Activated CD4-positive, alpha-beta T cell treated with anti-CD3 and anti-CD28 coated beads, Interleukin-2, Interleukin-6, amounts not matched to agents 100 ng/mL and 50 ng/mL, durations not matched to agents 16 hours and 8 hours (primary cell): ENCODE measurements around the gene AKAP13.
"Not testable (repeated sequence)": the region's sequence is repeated elsewhere in the genome, so short reads cannot be mapped to it uniquely, and the experiment has no call there.

Source experiments
- DNase-seq: peaks from one replicate; pipeline ENCODE4 v3.0.0-alpha.2; 2020

The AKAP13 gene

DNA sequence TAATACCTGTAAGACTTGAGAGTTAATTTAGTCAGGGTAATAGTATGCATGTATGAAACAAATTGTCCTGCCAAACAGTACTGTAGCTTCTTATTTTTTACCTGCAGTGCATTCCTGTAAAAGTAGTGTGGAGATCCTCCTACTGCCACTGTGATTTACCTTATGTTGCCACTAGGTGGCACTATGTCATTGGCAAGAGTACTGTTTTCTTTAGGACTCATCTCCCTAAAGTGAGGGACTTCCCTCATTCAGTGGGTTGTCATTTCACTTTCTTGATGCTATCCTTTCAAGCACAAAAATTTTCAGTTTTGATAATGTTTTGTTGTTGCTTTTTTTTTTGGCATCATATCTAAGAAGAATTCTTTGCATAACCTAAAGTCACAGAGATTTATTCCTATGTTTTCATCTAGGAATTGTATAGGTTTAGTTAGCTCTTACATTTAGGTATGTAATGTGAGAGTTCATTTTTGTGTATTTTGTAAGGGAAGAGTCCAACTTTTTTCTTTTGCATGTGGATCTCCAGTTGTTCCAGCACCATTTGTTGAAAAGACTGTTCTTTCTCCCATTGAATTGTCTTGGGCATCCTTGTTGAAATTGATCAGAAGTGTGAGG lies 105.7 kb downstream of the AKAP13 start:
- peak; percentile 90 for DNase-seq

- not testable (repeated sequence) for DNase-seq
Observed at GRCh38 chr15:85487796-85488195, 107.4 kb downstream of the AKAP13 start.

GRCh38 chr15:85488997-85489396 lies 108.6 kb downstream of the AKAP13 start:
- no peak for DNase-seq

DNA sequence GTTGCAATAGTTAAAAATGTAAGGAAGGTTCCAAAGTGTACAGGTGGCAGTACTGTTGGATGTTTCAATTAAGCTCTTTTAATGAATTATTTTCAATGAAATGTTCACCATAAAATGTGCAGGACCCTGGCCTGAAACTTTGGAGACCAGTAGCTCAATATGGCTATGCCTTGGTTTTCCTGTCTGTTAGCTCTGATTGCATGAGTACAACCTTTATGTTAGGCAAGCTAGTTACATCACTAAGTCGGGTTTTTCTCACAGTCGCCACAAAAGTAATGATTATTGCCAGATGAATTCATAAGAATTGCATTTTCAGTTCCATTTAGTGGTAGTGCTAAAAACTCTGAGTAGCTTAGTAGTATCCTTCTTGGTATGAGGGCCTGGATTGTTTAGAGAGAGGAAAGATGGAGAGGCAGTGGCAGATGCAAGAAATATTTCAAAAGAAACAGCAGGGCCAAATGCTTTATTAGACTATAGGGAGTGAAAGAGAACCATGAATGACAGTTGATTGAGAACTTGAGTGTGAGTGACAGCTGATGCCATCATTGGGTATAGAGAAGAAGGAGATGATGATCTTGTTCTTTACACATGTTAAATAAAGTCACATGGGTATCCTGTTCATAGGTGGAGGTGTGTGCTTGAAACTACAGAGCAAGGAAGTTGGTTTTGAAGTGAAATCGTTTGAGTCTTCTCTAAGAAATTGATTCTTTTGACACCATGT lies 109.5 kb downstream of the AKAP13 start:
- no peak for DNase-seq

DNA sequence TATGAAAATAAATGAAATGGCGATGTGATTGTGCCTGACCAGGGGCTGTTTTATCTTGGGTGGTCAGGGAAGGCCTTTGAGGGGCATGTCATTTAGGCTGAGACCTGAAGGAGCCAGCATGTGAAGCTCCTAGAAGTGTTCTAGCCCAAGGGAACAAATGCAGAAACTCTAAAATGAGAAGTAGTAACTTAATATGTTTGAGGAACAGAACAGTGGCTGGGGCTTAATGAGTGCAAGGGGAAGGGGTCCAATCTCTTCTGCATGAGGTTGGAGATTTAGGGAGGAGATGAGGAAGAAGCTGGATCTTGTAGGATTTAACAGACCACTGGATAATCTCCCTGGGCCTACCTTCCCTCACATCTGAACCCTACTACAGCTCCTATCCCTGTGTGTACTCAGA lies 110.5 kb downstream of the AKAP13 start:
- DNase-seq: no peak

DNA sequence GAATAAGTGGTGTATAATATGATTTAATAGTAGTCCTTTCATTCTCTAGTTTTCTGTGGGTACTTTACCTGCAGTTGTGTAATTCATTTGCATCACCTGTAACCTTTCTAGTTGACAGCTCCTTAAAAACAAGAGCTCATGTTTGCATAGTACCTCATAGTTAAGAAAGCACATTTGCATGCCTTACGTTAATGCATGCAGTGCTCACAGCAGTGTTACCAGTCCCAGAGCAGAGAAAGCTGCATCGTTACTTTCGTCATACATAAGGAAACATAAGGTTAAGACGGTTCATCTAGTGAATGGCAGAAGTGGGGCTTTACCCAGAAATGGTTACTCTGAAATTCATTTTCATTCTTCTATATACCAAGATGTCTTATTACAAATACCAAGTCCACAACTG lies 111.3 kb downstream of the AKAP13 start:
- DNase-seq: no peak

- DNase-seq: no peak
Observed at GRCh38 chr15:85492406-85492805, 112.0 kb downstream of the AKAP13 start.

- DNase-seq: no peak
Observed at GRCh38 chr15:85493260-85493659, 112.9 kb downstream of the AKAP13 start.

DNA sequence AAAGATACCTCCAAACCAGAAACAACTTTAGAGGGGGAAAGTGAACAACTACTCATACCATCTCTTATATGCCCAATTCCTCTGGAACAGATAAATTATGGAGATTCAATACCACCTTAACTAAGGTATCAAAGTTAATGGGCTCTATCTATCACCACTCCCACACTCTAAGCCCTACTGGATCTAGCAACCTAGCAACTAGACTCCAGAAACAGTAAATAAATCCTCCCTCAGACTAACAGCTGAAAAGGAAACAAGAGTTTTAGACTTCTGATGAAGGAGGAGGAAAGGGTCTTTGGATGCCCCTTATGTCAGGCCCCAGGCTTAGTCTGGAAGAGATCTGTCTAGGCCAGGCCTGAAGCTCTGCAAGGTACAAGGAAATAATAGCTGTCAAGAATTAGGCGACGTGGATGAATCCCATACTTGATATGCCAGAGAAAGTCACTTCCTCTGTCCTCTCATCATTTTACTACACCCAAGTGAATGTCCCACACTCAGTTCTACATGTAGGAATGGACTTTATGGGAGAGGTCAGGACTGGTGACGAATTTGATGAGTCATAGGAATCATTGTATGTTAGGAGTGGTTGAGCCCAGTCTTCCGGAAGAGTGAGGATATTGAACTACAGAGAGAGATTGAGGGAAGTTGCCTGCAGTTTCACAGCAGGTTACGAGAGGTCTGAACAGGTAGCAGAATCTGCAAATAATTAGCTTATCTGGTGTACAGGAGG lies 113.8 kb downstream of the AKAP13 start:
- no peak for DNase-seq

DNA sequence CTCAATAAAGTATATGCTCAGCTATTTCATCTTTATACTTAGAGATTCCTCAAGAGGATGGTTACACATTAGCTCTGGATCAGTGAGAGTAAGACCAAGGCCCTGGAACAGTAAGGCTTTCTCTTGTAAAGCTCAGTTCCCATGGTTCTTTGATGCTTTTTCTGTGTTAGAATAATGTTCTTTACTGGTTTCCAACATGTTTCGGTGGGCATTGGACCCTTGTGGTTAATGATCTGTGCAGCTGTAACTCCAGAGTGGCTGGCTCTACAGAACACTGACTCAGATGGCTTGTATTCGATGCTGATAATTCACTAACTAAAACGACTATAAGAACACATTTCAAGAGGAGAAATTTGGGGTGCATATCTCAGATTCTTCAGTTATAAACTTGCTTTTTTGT lies 114.7 kb downstream of the AKAP13 start:
- DNase-seq: no peak

GRCh38 chr15:85495544-85495943 lies 115.1 kb downstream of the AKAP13 start:
- no peak for DNase-seq

DNA sequence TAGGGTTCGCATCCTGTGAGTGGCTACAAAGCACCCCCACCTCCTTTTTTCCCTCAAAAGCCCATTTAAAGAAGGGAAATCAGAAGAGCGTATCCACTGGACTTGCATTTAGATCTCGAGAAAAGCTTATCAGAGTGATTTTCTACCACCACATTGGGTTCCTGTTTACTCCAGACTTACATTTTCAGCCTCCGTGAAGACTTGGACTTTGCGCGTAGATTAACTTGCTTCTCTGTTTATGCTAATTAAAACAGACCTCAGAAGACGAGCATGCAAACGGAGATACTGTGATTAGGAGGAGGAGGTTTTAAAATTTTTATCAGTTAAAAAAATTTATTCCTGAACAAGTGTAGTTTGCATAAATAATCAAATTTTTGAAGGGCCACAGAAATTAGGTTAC lies 115.7 kb downstream of the AKAP13 start:
- DNase-seq: no peak

DNA sequence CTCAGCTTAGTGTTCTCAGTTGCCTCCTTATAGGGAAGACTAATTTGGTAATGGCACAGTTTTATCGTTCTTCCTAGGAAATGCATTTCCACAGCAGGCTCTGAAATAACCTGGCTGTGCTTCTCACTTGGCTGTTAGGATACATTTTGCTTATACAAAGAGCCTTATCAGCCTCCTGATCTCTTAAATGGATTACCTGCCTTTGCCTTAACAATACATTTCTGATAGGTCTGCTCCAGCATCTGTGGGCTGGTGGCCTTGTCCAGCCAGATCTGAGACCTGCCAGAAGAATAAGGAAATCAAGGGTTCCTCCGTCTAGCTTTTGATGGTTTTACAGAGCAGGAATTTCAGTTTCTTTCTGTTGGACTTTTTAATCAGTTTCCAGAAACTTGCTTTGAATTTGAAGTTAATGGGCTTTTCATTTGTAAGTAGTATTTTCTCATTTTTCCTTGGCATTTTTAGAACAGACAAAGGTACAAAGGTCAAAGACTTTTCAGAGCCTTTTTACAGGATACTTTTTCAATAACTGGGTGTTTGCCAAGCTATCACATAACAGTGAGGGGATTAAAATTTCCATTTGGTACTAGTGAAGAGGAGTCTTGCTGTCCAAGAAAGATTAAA lies 116.3 kb downstream of the AKAP13 start:
- no peak for DNase-seq

DNA sequence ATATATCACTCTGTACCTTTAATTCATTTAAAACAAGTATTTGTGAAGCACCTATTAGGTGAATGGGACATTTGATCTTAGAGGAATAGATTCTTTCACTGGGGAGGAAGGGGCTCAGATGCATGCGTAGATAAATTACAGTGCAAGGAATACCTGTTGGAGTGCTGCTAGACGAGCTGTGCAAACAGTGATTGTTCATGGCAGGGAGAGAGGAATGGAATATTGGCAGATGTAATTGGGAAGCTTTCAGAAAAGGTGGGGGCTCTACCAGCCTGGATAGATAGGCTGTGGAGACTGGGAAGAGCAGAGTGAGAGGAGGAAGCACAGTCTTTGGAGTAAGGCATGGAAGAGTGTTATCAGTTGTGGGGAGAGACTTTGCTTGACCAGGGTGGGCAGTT lies 116.8 kb downstream of the AKAP13 start:
- DNase-seq: no peak

DNA sequence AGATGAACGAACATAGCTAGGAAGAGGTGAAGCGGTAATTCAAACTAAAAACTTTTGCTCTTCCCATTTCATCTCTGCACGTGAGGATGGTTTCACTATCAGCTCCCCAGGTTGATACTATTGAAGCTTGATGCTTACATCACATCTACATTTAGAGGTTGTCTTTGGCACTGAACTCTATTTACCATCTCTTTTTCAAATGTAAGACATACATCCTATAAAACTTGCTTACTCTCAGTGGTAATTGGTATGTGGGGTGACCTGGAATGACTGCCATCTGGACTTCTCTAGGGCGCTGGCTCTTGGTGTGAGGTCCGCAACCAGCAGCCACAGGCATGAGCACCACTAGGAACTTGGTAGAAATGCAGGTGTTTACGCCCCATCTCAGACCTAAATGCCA lies 118.1 kb downstream of the AKAP13 start:
- no peak for DNase-seq

DNA sequence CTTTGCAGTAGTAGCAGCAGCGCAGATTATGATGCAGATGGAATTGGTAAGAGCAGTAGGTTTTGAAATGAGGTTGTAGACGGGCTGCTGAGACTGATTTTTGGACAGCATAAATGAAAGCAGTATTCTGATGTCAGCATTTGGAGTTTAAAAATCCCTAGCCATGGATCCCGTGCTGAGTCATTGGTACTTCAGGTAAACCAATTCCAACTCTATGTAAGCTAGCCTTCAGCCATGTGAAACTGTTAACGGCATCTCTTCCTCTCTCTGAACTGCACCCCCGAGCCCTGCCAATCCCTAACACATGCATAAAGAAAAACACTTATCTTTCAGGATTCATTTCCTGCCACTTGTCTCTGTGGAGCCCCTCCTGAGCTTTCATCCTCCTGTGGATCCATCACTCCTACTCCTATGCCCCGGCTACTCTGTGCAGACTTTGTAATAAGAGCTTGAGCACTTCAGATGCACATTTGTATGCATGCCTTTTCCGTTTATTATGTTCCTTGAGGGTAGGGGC lies 119.0 kb downstream of the AKAP13 start:
- no peak for DNase-seq

- no peak for DNase-seq
Observed at GRCh38 chr15:85500060-85500708, 119.8 kb downstream of the AKAP13 start.

DNA sequence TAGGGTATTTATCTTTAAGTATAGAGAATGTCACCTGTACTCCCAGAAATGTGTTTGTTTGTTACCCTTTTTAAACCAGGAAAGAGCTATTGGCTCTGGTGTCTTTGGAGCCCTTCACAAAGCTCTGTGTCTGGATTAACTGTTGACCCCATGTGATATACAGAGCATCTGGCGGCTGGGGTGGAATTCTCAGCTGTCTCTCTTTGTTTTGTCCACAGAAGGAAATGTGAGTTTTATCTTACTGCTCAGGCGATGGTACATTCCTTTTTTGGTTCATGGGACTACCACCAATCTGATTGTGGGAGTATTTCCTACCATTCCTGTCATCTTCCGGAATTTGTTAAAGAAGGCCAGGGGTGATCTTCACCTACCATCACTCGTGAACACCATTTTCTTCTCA lies 120.3 kb downstream of the AKAP13 start:
- no peak for DNase-seq

GRCh38 chr15:85501574-85501973 lies 121.2 kb downstream of the AKAP13 start:
- no peak for DNase-seq

- no peak for DNase-seq
Observed at GRCh38 chr15:85503151-85503799, 122.9 kb downstream of the AKAP13 start.

- DNase-seq: peak; percentile 64
Observed at GRCh38 chr15:85504749-85505676, 124.6 kb downstream of the AKAP13 start.
